ENCODE measurements around the gene IL18R1.
A peak's percentile ranks its signal among the peaks of the same experiment; 100 is the strongest.

IL18R1 gene

DNA sequence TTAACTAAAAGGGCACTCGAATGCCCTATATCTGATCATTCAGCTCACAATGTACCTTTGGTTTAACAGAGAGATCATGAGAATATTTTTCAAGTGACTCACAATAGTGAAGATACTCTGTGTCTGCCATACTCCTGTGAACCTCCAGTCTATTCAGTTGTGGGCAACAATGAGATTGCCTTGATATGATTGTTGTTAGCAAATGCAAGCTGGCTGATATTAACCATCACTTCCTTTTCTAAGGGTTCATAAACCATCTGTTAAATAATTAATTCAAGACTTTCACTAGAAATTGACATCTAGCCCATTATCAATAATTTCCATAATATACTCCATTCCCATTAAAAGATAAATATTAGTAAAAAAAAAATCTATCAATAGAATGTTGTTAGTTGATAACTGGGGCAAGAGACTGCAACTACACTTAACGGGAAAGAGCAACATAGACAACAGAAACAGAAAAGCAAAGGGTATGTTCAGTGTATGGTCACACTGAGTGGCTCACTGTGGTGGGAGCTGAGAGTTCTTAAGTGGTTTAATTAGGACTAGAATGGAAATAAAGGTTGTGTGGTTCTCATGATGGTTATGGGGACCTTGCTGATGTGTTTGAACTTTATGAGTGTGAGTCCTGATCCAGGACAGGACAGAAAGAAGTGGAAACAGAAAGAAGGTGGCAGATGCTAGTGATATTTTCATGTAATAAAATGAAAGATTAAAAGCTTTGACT is 79.2 kb downstream of the IL18R1 start:
- DNase-seq = no peak

DNA sequence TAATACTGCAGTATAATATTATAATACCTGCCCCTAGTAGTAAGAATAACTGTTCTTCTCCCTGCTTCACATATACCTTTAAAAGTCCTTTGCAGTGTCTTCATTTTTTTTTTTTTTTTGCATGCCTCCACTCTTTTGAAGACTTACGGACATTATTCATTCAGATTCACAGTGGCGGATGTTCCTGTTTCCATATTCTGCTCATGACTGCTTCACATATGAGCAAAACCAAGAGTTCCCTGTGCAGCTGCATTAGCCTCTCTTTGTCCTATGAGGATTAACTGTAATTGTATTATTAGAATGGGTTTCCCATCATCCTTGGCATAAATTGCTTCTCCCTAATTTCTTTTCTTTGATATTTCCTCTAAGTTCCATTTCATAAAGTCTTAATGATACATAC is 80.1 kb downstream of the IL18R1 start:
- DNase-seq = no peak

DNA sequence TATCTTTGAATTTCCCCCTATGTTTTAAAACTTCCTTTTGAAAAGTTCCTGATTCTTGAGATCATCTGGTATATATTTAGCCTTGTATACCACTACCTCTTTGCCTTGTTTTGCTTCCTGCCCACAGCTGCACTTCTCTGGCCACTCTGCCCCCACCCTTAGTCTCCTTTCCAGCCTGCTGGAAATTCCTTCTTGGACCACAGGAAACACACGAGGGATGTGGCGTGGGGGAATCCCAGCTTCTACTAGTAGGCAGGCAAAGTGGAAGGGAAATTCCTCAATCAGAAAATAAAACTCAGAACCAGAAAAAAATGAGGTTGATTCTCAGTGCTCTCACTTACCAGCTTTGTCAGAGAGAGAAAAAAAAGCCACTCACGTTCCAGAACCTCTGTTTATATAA is 80.7 kb downstream of the IL18R1 start:
- peak; percentile 11 for DNase-seq

DNA sequence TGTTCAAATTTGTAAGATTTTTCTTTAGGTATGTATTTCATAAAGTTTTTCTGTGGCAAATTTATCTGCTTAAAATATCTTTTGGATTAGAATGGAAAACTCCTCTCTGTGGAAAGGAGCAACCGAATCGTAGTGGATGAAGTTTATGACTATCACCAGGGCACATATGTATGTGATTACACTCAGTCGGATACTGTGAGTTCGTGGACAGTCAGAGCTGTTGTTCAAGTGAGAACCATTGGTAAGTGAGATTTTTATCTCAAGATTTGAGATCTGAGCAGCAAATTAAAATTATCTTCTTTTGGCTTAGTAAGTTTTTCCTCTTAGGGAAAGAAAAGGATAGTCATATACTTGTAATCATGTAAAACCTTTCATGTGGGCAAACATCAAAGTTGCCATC is 81.5 kb downstream of the IL18R1 start:
- DNase-seq = no peak

DNA sequence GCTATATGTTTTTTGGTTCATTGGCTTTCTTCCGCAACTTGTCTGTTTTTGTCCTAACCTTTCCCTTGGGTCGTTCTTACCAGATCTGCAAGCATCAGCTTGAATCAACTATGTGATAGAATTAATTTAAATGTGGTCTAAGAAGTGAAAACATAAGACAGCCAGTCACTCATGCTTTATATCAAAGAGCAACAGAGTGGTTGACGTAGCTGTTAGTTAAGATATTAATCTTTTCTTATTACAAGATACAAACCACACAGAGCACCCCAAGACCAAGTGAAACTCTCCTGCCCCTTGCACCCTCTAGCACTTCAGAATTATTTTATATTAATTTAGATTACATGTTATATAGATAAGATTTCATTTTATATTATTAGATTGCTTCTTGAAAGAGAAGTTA is 82.5 kb downstream of the IL18R1 start:
- DNase-seq = no peak

DNA sequence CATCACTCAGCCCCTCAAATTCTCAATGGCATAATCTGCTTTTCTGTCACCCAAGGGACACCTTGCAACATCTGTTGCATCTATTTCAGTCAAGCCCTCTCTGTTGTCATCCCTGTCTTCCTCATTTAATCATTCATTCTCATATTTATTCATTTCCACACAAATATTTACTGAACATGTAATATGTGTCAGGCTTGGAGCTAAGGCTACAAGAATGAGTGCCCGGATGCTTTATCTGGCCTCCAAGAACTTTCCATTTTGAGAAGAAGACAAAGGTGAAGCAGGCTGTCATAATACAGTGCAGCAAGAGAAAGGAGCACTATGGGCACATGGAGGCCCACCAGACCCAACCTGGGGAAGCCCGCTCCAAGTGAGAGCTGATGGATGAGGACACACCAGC is 83.0 kb downstream of the IL18R1 start:
- DNase-seq = no peak

DNA sequence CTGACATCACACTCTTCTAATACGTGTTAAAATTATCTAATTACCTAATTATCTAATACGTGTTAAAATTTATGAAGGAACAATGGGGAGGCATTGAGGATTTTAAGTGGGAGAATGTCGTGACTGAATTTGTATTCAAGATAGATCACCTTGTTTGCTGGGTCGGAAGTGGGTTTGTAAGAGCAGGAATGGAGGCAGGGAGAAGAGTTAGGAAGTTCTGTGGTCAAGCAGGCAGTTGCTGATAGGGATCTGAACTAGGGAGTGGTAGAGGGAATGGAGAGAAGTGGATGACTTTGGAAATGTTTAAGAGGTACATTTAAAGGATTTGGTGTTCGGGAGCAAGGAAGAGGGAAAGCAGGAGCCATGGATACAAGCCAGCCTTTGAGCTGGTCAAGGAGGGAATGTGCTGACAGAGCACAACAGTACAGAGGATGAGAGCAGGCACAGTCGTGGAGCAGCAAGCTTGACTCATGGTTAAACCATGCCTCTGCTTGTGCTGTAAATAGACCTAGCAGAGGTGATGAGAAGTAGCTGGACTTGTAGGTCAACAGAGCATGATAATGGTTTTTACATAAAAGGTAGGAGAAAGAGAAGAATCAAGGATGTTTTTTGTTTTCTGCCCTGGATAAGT is 83.6 kb downstream of the IL18R1 start:
- no peak for DNase-seq

DNA sequence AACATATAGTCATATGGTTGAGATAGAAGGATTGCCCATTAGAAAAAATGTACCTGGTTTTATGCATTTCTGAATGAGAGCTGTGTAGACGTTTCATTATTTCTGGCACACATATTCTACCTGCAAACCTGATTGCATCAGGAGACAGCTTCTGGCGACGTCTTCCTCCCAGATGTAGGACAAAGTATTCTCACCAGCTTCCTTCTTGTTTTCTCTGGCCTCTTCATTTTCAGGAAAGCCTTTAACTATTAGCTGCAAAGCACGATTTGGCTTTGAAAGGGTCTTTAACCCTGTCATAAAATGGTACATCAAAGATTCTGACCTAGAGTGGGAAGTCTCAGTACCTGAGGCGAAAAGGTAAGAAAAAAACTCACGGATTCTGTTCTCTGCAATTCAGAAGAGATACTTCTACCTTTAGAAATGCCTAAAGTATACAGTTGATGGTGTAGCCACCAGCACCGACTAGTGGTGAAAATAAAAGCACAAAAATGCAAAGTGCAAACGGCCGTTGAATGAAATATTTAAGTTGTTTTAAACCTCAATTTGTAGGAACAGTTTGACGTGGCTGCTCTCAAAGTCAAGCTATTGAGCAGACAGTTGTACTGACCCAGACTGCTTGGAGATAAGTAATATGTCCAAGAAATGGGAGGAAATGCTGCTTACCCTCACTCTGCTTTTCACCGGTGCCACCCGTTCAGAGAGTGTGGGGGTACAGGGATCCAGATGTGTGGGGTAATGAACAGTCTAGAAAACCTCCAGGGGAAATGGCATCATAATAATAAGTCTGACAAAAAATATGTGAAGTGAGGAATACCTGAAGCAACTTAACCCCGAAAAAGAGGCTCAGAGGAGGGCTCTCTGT is 87.6 kb downstream of the IL18R1 start:
- DNase-seq = peak; percentile 14

DNA sequence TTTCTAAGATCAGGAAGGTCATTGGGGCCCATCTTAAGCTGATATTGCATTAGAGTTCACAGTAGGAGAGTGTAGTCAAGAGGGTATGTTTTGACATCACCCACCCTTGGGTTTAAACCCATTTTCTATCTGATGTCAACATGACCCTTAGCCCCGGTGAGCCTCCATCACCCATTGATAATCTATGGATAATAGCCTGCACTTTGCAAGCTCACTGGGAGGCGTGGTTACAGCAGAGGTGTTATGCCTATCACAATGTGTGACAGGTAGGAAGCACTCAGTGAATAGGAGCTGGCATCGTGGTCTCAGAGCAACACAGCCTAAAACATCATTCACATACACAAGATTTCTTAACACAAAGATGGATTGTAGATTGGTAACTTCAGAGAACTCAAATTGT is 88.6 kb downstream of the IL18R1 start:
- DNase-seq = no peak

DNA sequence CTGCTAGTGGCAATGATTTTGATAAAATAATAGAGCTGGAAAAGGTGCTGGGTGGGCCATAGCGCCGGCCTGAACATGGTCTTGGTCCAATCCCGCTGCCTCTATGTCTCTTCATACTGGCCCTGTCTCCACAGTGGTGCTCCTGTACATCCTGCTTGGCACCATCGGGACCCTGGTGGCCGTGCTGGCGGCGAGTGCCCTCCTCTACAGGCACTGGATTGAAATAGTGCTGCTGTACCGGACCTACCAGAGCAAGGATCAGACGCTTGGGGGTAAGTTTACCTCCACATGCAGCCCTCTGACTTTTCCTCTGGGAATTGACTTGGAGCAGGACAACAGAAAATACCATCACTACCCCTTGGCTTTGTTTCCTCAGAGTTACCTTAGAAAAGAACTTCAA is 91.3 kb downstream of the IL18R1 start:
- DNase-seq = no peak
